Activated T-cell treated with anti-CD3 and anti-CD28 coated beads for 48 hours (primary cell): ENCODE data around the gene BACH2.
"Not testable (repeated sequence)": the region's sequence is repeated elsewhere in the genome, so short reads cannot be mapped to it uniquely, and the experiment has no call there.

Experiments used
- DNase-seq: peaks from one replicate; pipeline ENCODE4 v3.0.0-alpha.2; 2020; ENCODE audit warnings: low read depth

Gene BACH2

GRCh38 chr6:89939144-89939543, 357.5 kb downstream of the BACH2 start:
- no peak for DNase-seq

DNA sequence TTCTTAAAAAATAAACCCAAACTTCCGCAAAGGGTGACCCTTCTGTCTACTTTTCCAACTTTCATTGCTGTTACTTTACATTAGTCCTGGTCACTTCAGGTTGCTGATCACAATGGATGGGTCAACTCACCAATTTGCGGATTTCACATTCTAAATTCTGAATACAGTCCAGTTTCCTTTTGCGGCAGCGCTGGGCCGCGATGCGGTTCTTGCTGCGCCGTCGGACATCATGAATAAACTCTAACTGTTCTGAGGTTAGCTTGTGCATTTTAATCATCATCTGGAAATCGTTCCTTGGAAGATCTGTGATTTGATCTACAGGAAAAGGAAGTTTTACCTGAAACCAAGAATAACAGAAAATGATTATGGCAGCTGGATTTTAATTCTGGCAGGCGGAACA, 358.6 kb downstream of the BACH2 start:
- no peak for DNase-seq

- no peak for DNase-seq
Measured at GRCh38 chr6:89936177-89936576, 360.5 kb downstream of the BACH2 start.

GRCh38 chr6:89934685-89935366, 361.8 kb downstream of the BACH2 start:
- DNase-seq = no peak

DNA sequence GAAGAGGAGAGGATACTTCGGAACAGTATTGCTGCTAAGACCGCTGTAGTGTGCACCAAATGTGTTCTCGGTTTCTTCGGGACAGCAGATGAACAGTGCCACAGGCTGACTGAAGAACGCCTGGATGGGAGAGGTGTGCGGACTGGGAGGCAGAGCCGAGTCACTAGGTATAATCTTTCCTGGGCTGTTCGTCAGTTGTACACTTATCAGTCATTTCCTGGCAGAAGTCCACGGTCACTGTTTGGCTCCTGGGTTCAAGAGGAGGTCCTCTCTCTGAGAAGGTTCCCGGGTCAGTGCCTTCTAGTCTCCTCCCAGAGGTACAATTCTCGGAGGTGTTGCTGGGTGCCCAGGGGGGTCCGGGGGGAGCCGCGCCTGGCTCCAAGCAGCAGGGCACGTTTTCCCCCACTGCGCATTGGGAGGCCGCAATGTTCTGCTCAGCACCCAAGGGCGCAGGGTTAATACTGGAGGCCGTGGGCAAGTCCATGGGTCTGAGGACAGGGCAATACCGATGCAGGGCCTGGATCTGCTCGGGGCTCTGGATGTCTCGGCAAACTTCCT, 364.3 kb downstream of the BACH2 start:
- no peak for DNase-seq

GRCh38 chr6:89930789-89931188, 365.9 kb downstream of the BACH2 start:
- DNase-seq = no peak

- no peak for DNase-seq
Measured at GRCh38 chr6:89928604-89929003, 368.0 kb downstream of the BACH2 start.

DNA sequence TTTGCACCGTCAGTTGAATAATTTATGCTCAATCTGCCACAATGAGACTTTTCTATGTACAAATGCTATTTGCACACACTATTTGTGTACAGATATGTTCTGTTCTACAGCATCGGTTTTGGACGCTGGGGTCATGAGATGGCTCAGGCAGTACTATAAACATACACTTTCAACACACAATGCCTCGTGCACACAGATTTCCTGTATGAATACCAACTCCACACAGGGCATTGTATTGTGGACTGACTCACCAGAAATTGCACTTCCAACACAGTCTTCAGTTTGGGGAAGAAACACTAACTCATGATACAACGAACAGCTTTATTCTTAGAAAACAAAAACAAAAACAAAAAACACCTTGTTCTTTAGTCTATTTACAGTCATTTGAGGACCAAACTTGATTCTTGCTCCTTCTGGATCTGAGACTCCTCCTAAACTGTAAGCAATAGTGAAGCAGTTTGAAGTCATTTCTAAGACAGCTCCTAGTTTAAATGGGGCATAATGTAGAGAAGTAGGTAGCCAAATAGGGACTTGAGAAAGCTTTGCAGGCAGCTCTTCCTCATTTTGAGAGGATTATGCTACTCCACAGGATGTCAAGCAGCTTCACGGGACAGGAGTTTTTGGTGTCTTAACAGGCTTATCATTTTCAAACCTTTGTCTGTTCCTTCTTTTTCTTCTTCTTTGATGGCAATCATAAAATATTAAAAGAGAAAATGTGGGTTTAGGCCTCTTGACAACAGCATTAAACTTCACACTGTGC, 368.7 kb downstream of the BACH2 start:
- DNase-seq = no peak

DNA sequence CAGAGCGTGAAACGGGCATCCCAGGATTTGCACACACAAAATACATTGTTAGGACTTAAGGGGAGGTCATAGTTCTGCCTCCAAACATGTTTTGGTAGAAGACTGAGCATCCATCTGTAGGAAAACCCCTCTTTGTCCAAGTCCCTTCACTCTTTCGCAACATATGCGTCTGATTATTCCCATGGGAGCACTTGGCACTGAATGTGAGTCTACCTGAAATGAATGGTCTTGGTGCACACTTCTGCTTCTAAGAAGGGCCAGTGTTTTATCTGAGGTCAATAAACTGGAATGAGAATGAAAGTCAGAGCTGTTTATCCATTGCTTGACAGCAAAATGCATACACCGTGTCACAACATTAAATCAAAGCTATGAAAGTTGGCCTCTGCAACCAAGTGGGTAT, 369.4 kb downstream of the BACH2 start:
- DNase-seq = no peak

DNA sequence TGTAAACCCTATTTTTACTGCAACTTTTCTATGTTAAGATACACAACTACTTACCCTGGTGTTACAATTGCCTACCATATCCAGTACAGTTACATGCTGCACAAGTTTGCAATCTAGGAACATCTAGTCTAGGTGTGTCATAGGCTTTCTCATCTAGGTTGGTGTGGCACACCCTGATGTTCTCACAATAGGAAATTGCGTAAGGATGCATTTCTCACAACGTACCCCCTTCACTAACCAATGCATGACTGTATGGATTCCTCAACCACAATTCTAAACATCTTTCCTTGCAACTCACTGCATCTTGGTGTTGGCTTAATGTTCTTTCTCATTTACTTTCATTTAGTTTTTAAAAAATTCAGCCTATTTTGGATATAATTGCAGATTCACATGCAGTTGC, 370.8 kb downstream of the BACH2 start:
- no peak for DNase-seq

DNA sequence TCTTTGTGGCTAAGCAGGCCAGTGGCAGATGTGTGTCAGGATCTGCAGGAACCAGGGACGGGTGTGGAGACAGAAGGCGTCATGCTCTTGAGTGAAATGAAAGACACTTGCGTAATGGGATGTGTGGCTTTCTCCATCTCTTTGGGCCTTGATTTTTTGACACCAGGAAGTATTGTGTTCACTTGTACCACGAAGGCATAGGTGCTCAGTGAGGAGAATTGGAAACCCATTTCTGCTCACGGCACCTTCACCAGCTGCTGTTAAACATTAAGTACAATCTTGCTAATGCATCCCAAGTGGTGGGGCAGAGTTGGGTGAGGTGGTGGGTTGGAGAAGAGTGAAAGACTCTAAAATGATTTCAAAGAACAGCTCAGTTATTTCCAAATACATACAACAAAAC, 372.4 kb downstream of the BACH2 start:
- DNase-seq = no peak

- DNase-seq = no peak
Measured at GRCh38 chr6:89921691-89922090, 375.0 kb downstream of the BACH2 start.

GRCh38 chr6:89921197-89921596, 375.4 kb downstream of the BACH2 start:
- no peak for DNase-seq

DNA sequence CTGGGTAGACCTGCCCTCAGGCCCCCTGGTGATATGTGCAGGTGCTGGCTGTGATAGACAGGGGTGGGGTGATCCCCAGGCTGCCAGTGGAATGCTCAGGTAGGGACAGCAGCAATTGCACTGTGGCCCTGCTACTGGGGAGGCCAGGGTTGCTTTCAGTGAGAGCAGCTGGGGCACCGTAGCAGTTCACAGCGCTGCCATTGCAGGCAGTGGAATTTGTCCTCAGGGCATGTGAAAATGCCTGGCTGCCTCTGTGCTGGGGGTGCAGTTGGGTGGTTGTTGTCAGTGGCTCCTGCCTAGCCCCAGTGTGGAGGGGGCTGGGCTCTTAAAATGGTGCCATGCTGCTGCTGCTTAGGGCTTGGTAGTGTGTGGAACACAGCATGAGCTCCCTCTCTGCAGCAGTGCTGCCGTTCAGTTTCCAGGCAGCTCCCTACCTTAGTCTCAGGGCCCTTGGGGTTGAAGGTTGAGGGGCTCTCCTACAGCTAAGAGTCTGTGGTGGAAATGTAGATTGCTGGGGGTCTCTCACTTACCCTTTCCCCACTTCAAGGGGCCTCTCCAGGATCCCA, 378.8 kb downstream of the BACH2 start:
- no peak for DNase-seq

DNA sequence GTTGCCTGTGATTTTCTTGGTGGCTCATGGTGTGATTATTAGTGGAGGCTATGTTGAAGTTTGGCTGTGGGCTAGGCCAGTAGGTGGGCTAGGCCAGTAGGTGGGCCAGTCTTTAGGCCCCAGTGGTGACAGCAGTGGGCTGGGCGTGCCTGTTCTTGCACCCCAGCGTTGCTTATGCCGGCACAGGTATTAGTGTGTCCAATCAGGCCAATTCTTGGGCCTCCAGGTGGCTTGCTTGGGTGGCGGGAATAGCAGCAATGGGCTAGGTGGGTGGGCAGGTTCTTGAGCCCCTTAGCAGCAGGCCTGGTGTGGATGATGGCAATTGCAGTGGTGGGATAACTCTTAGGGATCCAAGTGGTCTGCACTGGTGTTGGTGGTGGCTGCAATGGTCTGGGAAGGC, 379.4 kb downstream of the BACH2 start:
- DNase-seq = no peak

GRCh38 chr6:89916136-89916920, 380.3 kb downstream of the BACH2 start:
- DNase-seq = no peak

GRCh38 chr6:89910902-89911240, 385.8 kb downstream of the BACH2 start:
- no peak for DNase-seq

DNA sequence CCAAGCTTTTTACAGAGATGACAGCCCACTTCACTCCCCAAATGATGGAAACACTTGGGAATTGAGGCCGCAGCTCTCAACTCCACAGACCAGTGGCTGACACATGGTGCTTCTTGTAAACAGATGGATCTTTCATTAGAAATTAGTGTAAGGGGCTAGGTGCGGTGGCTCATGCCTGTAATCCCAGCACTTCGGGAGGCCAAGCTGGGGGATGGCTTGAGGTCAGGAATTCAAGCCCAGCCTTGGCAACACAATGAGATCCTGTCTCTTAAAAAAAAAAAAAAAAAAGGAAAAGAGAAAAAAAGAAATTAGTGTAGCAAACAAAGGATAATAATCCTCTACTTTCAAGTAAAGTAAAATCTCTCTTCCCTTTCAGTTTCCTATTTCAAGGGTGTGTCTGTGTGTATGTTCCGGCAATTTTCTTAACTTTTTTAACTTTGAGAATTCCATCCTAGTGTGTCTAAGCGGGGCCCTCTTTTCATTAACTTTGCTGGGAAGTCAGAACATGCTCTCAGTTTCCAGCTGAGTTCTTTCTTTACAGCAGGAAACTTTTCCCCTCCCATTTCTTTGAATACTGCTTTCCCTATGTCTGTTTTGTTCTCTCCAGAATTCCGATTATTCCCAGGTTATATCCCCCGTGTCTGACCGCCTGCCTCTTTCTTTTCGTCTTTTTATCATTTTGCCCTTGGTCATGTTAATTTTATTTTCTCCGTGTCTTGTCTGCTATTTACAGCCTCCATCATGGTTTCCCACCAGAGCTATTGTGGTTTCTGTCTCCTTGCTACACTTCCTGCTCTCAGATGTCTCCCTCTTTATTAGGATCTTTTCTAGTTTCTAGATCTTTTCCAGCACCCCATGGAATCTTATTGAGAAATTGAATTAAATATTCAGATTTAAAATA, 386.4 kb downstream of the BACH2 start:
- DNase-seq = not testable (repeated sequence)

- no peak for DNase-seq
Measured at GRCh38 chr6:89895276-89895874, 401.3 kb downstream of the BACH2 start.

DNA sequence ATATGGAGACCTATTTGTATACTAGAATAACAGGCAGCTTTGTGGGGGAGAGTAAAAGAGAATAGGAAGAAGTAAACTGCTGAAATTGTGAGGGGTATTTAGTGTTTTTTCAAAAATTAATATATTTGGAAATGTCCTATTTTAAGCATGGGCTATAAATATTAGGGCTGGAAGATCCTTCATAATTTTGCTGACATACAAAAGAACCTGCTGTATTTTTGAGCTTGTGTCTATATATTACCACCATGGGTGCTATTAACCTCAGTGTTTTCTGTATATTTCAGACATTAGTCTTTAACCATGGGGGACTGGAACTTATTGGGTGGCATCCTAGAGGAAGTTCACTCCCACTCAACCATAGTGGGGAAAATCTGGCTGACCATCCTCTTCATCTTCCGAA, 402.5 kb downstream of the BACH2 start, which contains the start of gene GJA10:
TSS of gene GJA10 (plus strand) at position 301 of the 400 bp plus-strand sequence. CDS start at position 301, 0 bp downstream.
- DNase-seq = no peak

DNA sequence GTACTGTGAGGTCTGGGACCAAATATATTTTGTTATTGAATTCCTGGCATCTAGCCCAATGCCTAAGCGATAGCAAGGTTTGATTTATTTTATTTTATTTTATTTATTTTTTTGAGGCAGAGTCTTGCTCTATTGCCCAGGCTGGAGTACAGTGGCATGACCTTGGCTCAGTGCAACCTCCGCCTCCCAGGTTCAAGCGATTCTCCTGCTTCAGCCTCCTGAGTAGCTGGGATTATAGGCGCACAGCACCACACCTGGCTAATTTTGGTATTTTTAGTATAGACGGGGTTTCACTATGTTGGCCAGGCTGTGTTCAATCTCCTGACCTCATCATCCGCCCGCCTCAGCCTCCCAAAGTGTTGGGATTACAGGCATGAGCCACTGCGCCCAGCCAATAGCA, 404.1 kb downstream of the BACH2 start:
- not testable (repeated sequence) for DNase-seq
